Mammary epithelial cell (primary cell): Measurements from ENCODE around the gene CMSS1.

Source experiments
- EZH2 ChIP-seq: IDR thresholded peaks from 2 replicates; pipeline ENCODE4 v1.6.1; 2012; ENCODE audit warnings: low read length, inconsistent platforms, borderline replicate concordance
- TF ChIP-seq, protein P1 (sequence below), 2 donors: IDR thresholded peaks in 1 of 2; conservative IDR thresholded peaks in 1 of 2; 2 replicates each; pipeline ENCODE4 v1.5.1; 2011 to 2012; ENCODE audit warnings: inconsistent platforms in 2 of 2, low read length in 2 of 2, mild to moderate bottlenecking in 2 of 2, control low read depth in 1 of 2, low read depth in 1 of 2; ENCODE audit not compliant: insufficient read depth in 1 of 2; ENCODE audit errors: extremely low read depth in 1 of 2

DNA sequence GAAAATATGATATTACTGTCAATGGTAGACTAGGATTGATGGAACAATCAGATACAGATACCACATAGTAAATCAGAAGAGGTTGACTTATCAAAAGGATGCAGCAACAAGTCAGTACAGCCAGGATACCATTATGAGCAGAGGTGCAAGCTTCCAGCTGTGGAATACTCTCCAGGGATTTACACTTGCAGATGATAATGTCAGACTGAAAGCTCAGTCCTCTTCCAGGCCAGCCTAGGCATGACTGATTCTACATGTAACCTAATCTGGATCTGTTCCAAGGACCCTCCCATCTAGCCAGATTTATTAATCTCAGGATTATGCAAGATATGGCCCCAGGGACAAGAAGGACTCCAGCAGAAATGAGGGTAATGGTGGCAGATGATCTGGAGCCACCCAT is 288.4 kb downstream of the CMSS1 start:
- TF ChIP-seq, protein P1, sequence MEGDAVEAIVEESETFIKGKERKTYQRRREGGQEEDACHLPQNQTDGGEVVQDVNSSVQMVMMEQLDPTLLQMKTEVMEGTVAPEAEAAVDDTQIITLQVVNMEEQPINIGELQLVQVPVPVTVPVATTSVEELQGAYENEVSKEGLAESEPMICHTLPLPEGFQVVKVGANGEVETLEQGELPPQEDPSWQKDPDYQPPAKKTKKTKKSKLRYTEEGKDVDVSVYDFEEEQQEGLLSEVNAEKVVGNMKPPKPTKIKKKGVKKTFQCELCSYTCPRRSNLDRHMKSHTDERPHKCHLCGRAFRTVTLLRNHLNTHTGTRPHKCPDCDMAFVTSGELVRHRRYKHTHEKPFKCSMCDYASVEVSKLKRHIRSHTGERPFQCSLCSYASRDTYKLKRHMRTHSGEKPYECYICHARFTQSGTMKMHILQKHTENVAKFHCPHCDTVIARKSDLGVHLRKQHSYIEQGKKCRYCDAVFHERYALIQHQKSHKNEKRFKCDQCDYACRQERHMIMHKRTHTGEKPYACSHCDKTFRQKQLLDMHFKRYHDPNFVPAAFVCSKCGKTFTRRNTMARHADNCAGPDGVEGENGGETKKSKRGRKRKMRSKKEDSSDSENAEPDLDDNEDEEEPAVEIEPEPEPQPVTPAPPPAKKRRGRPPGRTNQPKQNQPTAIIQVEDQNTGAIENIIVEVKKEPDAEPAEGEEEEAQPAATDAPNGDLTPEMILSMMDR (conservative IDR thresholded peaks at IDR 0.05 in 1 of 2, IDR thresholded peaks at IDR 0.05 in 1 of 2; ENCODE audit: extremely low read depth in 1 of 2, insufficient read depth in 1 of 2, low read depth in 1 of 2, low read length in 2 of 2), result no peak
- TF ChIP-seq EZH2, result no peak
